ENCODE measurements around the gene PLPP6.

DNA sequence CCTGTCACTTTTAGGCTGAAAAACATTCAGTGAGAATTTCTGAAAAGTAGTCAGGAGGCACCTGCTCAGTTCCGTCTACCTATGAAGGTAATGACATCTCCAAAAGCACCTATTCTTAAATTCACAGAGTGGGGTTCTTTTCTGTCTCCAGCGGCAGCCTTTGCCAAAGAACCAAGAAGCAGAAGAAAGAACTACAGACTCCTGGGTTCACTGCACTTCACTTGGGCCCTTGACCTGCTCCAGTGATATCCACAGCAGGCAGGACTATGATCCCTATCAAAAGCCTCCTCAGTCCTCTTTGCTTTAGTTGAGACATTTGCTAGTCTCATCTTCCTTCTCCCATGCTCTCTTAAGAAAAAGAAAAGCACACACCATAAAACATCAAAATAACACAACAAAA lies 19.7 kb upstream of the PLPP6 start:
- TF ChIP-seq, protein P1, sequence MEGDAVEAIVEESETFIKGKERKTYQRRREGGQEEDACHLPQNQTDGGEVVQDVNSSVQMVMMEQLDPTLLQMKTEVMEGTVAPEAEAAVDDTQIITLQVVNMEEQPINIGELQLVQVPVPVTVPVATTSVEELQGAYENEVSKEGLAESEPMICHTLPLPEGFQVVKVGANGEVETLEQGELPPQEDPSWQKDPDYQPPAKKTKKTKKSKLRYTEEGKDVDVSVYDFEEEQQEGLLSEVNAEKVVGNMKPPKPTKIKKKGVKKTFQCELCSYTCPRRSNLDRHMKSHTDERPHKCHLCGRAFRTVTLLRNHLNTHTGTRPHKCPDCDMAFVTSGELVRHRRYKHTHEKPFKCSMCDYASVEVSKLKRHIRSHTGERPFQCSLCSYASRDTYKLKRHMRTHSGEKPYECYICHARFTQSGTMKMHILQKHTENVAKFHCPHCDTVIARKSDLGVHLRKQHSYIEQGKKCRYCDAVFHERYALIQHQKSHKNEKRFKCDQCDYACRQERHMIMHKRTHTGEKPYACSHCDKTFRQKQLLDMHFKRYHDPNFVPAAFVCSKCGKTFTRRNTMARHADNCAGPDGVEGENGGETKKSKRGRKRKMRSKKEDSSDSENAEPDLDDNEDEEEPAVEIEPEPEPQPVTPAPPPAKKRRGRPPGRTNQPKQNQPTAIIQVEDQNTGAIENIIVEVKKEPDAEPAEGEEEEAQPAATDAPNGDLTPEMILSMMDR (IDR thresholded peaks at IDR 0.05): no peak
- TF ChIP-seq EP300 (IDR thresholded peaks at IDR 0.05) (no peak), POLR2AphosphoS5 (IDR thresholded peaks at IDR 0.05) (no peak), POLR2A (IDR thresholded peaks at IDR 0.05) (no peak)

Data from suprapubic skin (tissue), 4 donors.